ENCODE measurements around the gene PECR.

The PECR gene

GRCh38 chr2:216071111-216071851 is 10.3 kb downstream of the PECR start:
- DNase-seq (ENCODE audit: low spot score), result no peak

GRCh38 chr2:216070195-216070594 is 11.4 kb downstream of the PECR start:
- DNase-seq (ENCODE audit: low spot score), result no peak

GRCh38 chr2:216069028-216069427 is 12.6 kb downstream of the PECR start:
- DNase-seq (ENCODE audit: low spot score), result no peak

- peak; percentile 22 for DNase-seq (ENCODE audit: low spot score)
These were observed 15.4 kb downstream of the PECR start for GRCh38 chr2:216066230-216066629.

- DNase-seq (ENCODE audit: low spot score), result no peak
These were observed 16.9 kb downstream of the PECR start for GRCh38 chr2:216064665-216065064.

- peak; percentile 19 for DNase-seq (ENCODE audit: low spot score)
These were observed 17.5 kb downstream of the PECR start for GRCh38 chr2:216064014-216064630.

GRCh38 chr2:216059233-216059834 is 22.3 kb downstream of the PECR start:
- no peak for DNase-seq (ENCODE audit: low spot score)

GRCh38 chr2:216057688-216058193 is 23.9 kb downstream of the PECR start:
- peak; percentile 82 for DNase-seq (ENCODE audit: low spot score)

- no peak for DNase-seq (ENCODE audit: low spot score)
These were observed 24.9 kb downstream of the PECR start for GRCh38 chr2:216056739-216057138.

- DNase-seq (ENCODE audit: low spot score), result no peak
These were observed 25.9 kb downstream of the PECR start for GRCh38 chr2:216055680-216056079.

GRCh38 chr2:216052420-216052819 is 29.2 kb downstream of the PECR start:
- no peak for DNase-seq (ENCODE audit: low spot score)

GRCh38 chr2:216051350-216051749 is 30.3 kb downstream of the PECR start:
- DNase-seq (ENCODE audit: low spot score), result no peak

GRCh38 chr2:216049452-216049851 is 32.2 kb downstream of the PECR start:
- no peak for DNase-seq (ENCODE audit: low spot score)

- no peak for DNase-seq (ENCODE audit: low spot score)
These were observed 34.2 kb downstream of the PECR start for GRCh38 chr2:216047397-216047796.

GRCh38 chr2:216044883-216045486 is 36.6 kb downstream of the PECR start:
- DNase-seq (ENCODE audit: low spot score), result no peak

GRCh38 chr2:216043949-216044348 is 37.7 kb downstream of the PECR start:
- DNase-seq (ENCODE audit: low spot score), result no peak

- no peak for DNase-seq (ENCODE audit: low spot score)
These were observed 40.2 kb downstream of the PECR start for GRCh38 chr2:216041438-216041837.

GRCh38 chr2:216039918-216040317 is 41.7 kb downstream of the PECR start:
- no peak for DNase-seq (ENCODE audit: low spot score)

- DNase-seq (ENCODE audit: low spot score), result peak; percentile 78
These were observed 47.5 kb downstream of the PECR start for GRCh38 chr2:216034065-216034464.

GRCh38 chr2:216033403-216033802 is 48.2 kb downstream of the PECR start:
- no peak for DNase-seq (ENCODE audit: low spot score)

GRCh38 chr2:216031960-216032689 is 49.5 kb downstream of the PECR start:
- peak; percentile 72 for DNase-seq (ENCODE audit: low spot score)

GRCh38 chr2:216030216-216030615 is 51.4 kb downstream of the PECR start:
- no peak for DNase-seq (ENCODE audit: low spot score)
